ENCODE data around the gene GATAD1.
"Not testable (repeated sequence)": the region's sequence is repeated elsewhere in the genome, so short reads cannot be mapped to it uniquely, and the experiment has no call there.

Gene GATAD1

GRCh38 chr7:92460109-92460508 is 12.8 kb downstream of the GATAD1 start:
- H3K4me3 ChIP-seq (ENCODE audit: low read depth, low read length) = no peak overlapping the region
- no peak for TF ChIP-seq CTCF (conservative IDR thresholded peaks at IDR 0.05; ENCODE audit: low read depth, low read length)
- DNase-seq (ENCODE audit: low read depth) = no peak

GRCh38 chr7:92460510-92460909 is 13.2 kb downstream of the GATAD1 start:
- DNase-seq (ENCODE audit: low read depth) = no peak
- TF ChIP-seq CTCF (conservative IDR thresholded peaks at IDR 0.05; ENCODE audit: low read depth, low read length) = no peak
- H3K4me3 ChIP-seq (ENCODE audit: low read depth, low read length) = no peak overlapping the region

- peak; percentile 72 for DNase-seq (ENCODE audit: low read depth)
- H3K4me3 ChIP-seq (ENCODE audit: low read depth, low read length) = peak overlapping the region; percentile 8
- TF ChIP-seq CTCF (conservative IDR thresholded peaks at IDR 0.05; ENCODE audit: low read depth, low read length) = peak; percentile 88
Measured at GRCh38 chr7:92461027-92462003, 14.0 kb downstream of the GATAD1 start.

- no peak overlapping the region for H3K4me3 ChIP-seq (ENCODE audit: low read depth, low read length)
- no peak for TF ChIP-seq CTCF (conservative IDR thresholded peaks at IDR 0.05; ENCODE audit: low read depth, low read length)
- DNase-seq (ENCODE audit: low read depth) = no peak
Measured at GRCh38 chr7:92462560-92462959, 15.3 kb downstream of the GATAD1 start.

- no peak for DNase-seq (ENCODE audit: low read depth)
- TF ChIP-seq CTCF (conservative IDR thresholded peaks at IDR 0.05; ENCODE audit: low read depth, low read length) = no peak
- H3K4me3 ChIP-seq (ENCODE audit: low read depth, low read length) = no peak overlapping the region
Measured at GRCh38 chr7:92464515-92464914, 17.2 kb downstream of the GATAD1 start.

GRCh38 chr7:92466682-92467081 is 19.4 kb downstream of the GATAD1 start:
- no peak overlapping the region for H3K4me3 ChIP-seq (ENCODE audit: low read depth, low read length)
- no peak for TF ChIP-seq CTCF (conservative IDR thresholded peaks at IDR 0.05; ENCODE audit: low read depth, low read length)
- no peak for DNase-seq (ENCODE audit: low read depth)

- DNase-seq (ENCODE audit: low read depth); H3K4me3 ChIP-seq (ENCODE audit: low read depth, low read length): not testable (repeated sequence)
Measured at GRCh38 chr7:92468589-92468988, 21.3 kb downstream of the GATAD1 start.

- not testable (repeated sequence) for DNase-seq (ENCODE audit: low read depth); H3K4me3 ChIP-seq (ENCODE audit: low read depth, low read length)
Measured at GRCh38 chr7:92473989-92474388, 26.7 kb downstream of the GATAD1 start.

- not testable (repeated sequence) for H3K4me3 ChIP-seq (ENCODE audit: low read depth, low read length); DNase-seq (ENCODE audit: low read depth)
Measured at GRCh38 chr7:92475261-92475770, 28.0 kb downstream of the GATAD1 start.

- H3K4me3 ChIP-seq (ENCODE audit: low read depth, low read length); DNase-seq (ENCODE audit: low read depth): not testable (repeated sequence)
Measured at GRCh38 chr7:92475851-92476590, 28.7 kb downstream of the GATAD1 start.

- not testable (repeated sequence) for DNase-seq (ENCODE audit: low read depth)
Measured at GRCh38 chr7:92477681-92478080, 30.4 kb downstream of the GATAD1 start, which contains the start of gene ERVW-1. ERVW-1 (minus strand) TSS chr7:92477946; CDS start chr7:92470381, 7,565 bp downstream.

More at GRCh38 chr7:92477681-92478080, 30.4 kb downstream of the GATAD1 start, which contains the start of gene ERVW-1:
- not testable (repeated sequence) for H3K4me3 ChIP-seq (ENCODE audit: low read depth, low read length)
